ENCODE results near the gene FRY. TPM values are rescaled to one million over a fixed set of nuclear protein-coding genes. Genes with fewer than 3 reads are reported as not detected.

The FRY gene
- total and polyA plus RNA-seq, 2 donors from 2014 or later: 21.8 to 69.5 TPM

DNA sequence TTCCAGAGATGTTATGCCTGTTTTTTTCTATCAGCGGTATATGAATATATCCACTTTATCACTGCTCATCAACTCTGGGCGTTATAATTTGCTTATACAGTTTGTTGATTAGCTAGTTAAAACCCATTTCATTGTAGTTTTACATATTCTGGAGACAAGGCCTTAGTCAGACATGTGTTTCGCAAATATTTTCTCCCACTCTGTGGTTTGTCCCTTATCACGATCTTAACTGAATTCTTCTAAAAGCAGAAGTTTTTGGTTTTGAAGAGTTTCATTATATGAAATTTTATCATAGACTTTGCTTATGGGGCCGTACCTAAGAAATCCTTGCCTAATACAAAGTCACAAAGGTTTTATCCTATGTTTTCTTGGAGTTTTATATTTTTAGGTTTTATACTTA, 84.6 kb downstream of the FRY start:
- Histone ChIP-seq H3K4me3 (ENCODE audit: low read length in 3 of 3) (no peak overlapping the region), H3K27ac (ENCODE audit: low read depth in 2 of 2, low read length in 2 of 2) (no peak overlapping the region), H3K4me1 (ENCODE audit: control insufficient read depth in 2 of 3, insufficient read depth in 2 of 3, low read depth in 1 of 3, low read length in 3 of 3) (no peaks in the 10 kb centered on the region), H3K9me3 (ENCODE audit: control insufficient read depth in 2 of 3, insufficient read depth in 1 of 3, low read length in 3 of 3) (no peaks in the 10 kb centered on the region), H3K27me3 (ENCODE audit: control insufficient read depth, insufficient read depth, low read length) (no peaks in the 10 kb centered on the region), H3K36me3 (ENCODE audit: control insufficient read depth in 2 of 3, insufficient read depth in 3 of 3, low read length in 3 of 3) (no peaks in the 10 kb centered on the region), H3K9ac (ENCODE audit: low read length in 3 of 3) (no peak overlapping the region)
- FAIRE-seq: no peak
- TF ChIP-seq, protein P1, sequence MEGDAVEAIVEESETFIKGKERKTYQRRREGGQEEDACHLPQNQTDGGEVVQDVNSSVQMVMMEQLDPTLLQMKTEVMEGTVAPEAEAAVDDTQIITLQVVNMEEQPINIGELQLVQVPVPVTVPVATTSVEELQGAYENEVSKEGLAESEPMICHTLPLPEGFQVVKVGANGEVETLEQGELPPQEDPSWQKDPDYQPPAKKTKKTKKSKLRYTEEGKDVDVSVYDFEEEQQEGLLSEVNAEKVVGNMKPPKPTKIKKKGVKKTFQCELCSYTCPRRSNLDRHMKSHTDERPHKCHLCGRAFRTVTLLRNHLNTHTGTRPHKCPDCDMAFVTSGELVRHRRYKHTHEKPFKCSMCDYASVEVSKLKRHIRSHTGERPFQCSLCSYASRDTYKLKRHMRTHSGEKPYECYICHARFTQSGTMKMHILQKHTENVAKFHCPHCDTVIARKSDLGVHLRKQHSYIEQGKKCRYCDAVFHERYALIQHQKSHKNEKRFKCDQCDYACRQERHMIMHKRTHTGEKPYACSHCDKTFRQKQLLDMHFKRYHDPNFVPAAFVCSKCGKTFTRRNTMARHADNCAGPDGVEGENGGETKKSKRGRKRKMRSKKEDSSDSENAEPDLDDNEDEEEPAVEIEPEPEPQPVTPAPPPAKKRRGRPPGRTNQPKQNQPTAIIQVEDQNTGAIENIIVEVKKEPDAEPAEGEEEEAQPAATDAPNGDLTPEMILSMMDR (IDR thresholded peaks at IDR 0.05; ENCODE audit: borderline replicate concordance, extremely low read depth, insufficient read depth): no peak
- intact Hi-C loops (cut with DNase I): no loop called here
- no peak for DNase-seq

GRCh38 chr13:32117001-32117400, 85.4 kb downstream of the FRY start:
- no peak for DNase-seq
- H3K9ac ChIP-seq (ENCODE audit: low read length in 3 of 3): no peak overlapping the region
- no peaks in the 10 kb centered on the region for H3K27me3 ChIP-seq (ENCODE audit: control insufficient read depth, insufficient read depth, low read length)
- H3K9me3 ChIP-seq (ENCODE audit: control insufficient read depth in 2 of 3, insufficient read depth in 1 of 3, low read length in 3 of 3): no peaks in the 10 kb centered on the region
- H3K36me3 ChIP-seq (ENCODE audit: control insufficient read depth in 2 of 3, insufficient read depth in 3 of 3, low read length in 3 of 3): no peaks in the 10 kb centered on the region
- TF ChIP-seq, protein P1 (IDR thresholded peaks at IDR 0.05; ENCODE audit: borderline replicate concordance, extremely low read depth, insufficient read depth): no peak
- intact Hi-C loops (cut with DNase I): no loop called here
- no peak for FAIRE-seq
- H3K4me1 ChIP-seq (ENCODE audit: control insufficient read depth in 2 of 3, insufficient read depth in 2 of 3, low read depth in 1 of 3, low read length in 3 of 3): no peaks in the 10 kb centered on the region
- H3K4me3 ChIP-seq (ENCODE audit: low read length in 3 of 3): no peak overlapping the region
- peak overlapping the region; percentile 7 to 43 for H3K27ac ChIP-seq (ENCODE audit: low read depth in 2 of 2, low read length in 2 of 2)

DNA sequence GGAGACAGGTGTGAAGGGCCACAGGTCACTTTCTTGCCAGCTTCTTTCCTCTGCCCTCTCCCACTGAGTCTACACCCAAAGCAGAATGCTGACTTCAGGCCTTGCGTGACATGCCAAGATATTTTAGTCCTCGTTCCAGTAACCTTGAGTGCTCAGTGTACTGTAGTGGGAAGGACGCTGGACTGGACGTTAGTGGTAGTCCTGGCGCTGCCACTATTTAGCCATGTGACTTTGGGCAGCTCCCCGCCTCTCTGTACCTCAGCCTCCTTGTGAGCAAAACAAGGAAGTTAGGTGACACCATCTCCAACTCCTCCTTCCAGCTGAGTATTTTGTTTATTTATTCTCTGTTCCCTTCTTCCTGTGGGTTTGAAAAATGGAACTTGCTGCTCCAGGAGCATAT, 86.1 kb downstream of the FRY start:
- Histone ChIP-seq H3K9me3 (ENCODE audit: control insufficient read depth in 2 of 3, insufficient read depth in 1 of 3, low read length in 3 of 3) (no peaks in the 10 kb centered on the region), H3K4me3 (ENCODE audit: low read length in 3 of 3) (peak overlapping the region in 1 of 3 donors; percentile 26), H3K36me3 (ENCODE audit: control insufficient read depth in 2 of 3, insufficient read depth in 3 of 3, low read length in 3 of 3) (no peaks in the 10 kb centered on the region), H3K27ac (ENCODE audit: low read depth in 2 of 2, low read length in 2 of 2) (peak overlapping the region; percentile 7 to 43), H3K9ac (ENCODE audit: low read length in 3 of 3) (no peak overlapping the region), H3K4me1 (ENCODE audit: control insufficient read depth in 2 of 3, insufficient read depth in 2 of 3, low read depth in 1 of 3, low read length in 3 of 3) (no peaks in the 10 kb centered on the region), H3K27me3 (ENCODE audit: control insufficient read depth, insufficient read depth, low read length) (no peaks in the 10 kb centered on the region)
- intact Hi-C loops (cut with DNase I): no loop called here
- TF ChIP-seq, protein P1 (IDR thresholded peaks at IDR 0.05; ENCODE audit: borderline replicate concordance, extremely low read depth, insufficient read depth): no peak
- FAIRE-seq (no peak), DNase-seq (peak in 2 of 5 donors; percentile 11 to 70)

- FAIRE-seq (no peak), DNase-seq (no peak)
- Histone ChIP-seq H3K9ac (ENCODE audit: low read length in 3 of 3) (no peak overlapping the region), H3K27ac (ENCODE audit: low read depth in 2 of 2, low read length in 2 of 2) (no peak overlapping the region), H3K27me3 (ENCODE audit: control insufficient read depth, insufficient read depth, low read length) (no peaks in the 10 kb centered on the region), H3K9me3 (ENCODE audit: control insufficient read depth in 2 of 3, insufficient read depth in 1 of 3, low read length in 3 of 3) (no peaks in the 10 kb centered on the region), H3K36me3 (ENCODE audit: control insufficient read depth in 2 of 3, insufficient read depth in 3 of 3, low read length in 3 of 3) (no peaks in the 10 kb centered on the region), H3K4me1 (ENCODE audit: control insufficient read depth in 2 of 3, insufficient read depth in 2 of 3, low read depth in 1 of 3, low read length in 3 of 3) (no peaks in the 10 kb centered on the region), H3K4me3 (ENCODE audit: low read length in 3 of 3) (no peak overlapping the region)
- intact Hi-C loops (cut with DNase I): no loop called here
- TF ChIP-seq, protein P1 (IDR thresholded peaks at IDR 0.05; ENCODE audit: borderline replicate concordance, extremely low read depth, insufficient read depth): no peak
Observed at GRCh38 chr13:32121316-32121715, 89.7 kb downstream of the FRY start.

Measured in kidney (tissue), 14 donors.